ENCODE measurements around the gene HTR1D.

Gene HTR1D

DNA sequence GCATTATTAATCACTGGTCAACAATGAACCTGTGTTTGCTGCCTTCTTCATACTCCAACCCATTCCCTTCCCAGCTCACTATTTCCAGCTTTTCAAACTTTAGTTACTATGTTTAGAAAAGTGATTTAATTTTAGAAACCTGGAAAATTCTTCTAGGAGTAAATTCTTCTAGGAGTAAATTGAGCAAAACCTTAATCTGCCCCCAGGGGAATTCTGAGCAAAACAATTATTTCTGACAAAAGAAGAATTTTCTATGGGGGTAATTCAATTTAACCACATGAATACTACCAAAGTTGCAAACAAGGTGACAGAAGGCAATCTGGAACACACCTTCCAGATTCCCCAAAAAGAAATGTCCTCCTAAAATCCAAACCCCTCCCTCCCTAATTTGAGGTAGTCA, 50.4 kb downstream of the HTR1D start:
- Histone ChIP-seq H3K4me3 (ENCODE audit: low read depth, low read length) (peak overlapping the region; percentile 73), H3K9ac (ENCODE audit: low read depth, low read length) (peak overlapping the region; percentile 9), H3K9me3 (ENCODE audit: control insufficient read depth, insufficient read depth, low read length) (no peaks in the 10 kb centered on the region), H3K36me3 (ENCODE audit: control insufficient read depth, insufficient read depth, low read length) (no peaks in the 10 kb centered on the region), H3K27me3 (ENCODE audit: control insufficient read depth, insufficient read depth, low read length) (no peaks in the 10 kb centered on the region), H3K4me1 (ENCODE audit: control insufficient read depth, insufficient read depth, low read length) (peaks cover 3% of the 10 kb centered on the region)

DNA sequence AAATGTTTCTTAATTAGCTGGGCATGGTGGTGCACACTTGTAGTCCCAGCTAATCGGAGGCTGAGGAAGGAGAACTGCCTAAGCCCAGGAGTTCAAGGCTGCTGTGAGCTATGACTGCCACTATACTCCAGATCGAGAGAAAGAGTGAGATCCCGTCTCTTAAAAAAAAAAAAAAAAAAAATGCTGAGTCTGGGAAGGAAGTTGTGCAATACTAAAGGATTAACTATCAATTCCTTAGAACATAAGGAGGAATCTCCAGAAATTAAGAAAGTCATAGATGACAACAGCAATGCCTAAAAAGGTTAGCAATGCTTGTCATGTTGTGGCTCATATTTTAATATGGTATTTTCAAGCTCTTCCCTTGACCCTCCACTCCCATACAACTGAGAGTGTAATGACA, 53.9 kb downstream of the HTR1D start:
- no peak overlapping the region for H3K4me3 ChIP-seq (ENCODE audit: low read depth, low read length)
- no peak overlapping the region for H3K9ac ChIP-seq (ENCODE audit: low read depth, low read length)
- no peaks in the 10 kb centered on the region for H3K27me3 ChIP-seq (ENCODE audit: control insufficient read depth, insufficient read depth, low read length)
- no peaks in the 10 kb centered on the region for H3K9me3 ChIP-seq (ENCODE audit: control insufficient read depth, insufficient read depth, low read length)
- H3K4me1 ChIP-seq (ENCODE audit: control insufficient read depth, insufficient read depth, low read length) = peaks cover 10% of the 10 kb centered on the region
- no peaks in the 10 kb centered on the region for H3K36me3 ChIP-seq (ENCODE audit: control insufficient read depth, insufficient read depth, low read length)

DNA sequence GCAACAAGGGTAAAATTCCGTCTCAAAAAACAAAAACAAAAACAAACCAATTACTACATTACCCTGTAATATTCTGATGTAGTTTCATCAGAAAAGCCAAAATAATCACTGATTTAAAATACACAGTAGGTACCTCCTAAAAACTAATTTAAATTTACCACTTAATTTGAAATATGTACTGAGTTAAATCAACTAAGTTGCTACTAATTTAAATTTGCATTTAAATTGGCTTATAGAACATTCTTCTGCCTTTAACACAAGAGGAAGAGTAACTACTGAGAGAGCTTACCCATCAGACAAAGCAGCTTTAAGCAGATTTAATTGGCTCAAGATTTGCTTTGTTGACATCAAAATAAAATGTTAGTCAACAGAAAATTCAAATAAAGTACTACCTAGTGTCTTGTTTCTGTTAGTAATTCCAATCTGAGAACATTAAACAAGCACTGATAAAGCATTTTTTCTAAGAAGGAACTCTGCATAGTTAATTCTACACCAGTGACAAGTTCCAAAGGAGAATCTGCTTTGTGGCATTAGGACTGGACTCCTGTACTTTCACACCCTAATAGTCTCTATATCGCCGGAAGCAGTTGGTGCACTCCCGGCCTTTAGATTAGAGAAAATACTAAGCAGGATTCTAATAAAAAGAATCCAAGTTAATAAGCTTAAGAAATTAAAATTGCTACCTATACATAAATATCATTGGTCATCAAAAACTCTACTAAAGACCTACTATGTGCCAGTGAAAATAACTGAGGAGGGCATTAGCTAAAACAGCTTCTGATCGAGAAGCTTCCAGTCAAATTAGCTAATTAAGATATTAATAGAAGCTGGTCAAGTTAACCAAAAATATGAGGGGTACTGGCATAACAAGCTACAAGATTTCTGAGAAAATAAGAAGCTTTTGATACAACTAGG, 57.1 kb downstream of the HTR1D start:
- Histone ChIP-seq H3K4me3 (ENCODE audit: low read depth, low read length) (no peak overlapping the region), H3K4me1 (ENCODE audit: control insufficient read depth, insufficient read depth, low read length) (peaks cover 7% of the 10 kb centered on the region), H3K9ac (ENCODE audit: low read depth, low read length) (no peak overlapping the region), H3K27me3 (ENCODE audit: control insufficient read depth, insufficient read depth, low read length) (no peaks in the 10 kb centered on the region), H3K36me3 (ENCODE audit: control insufficient read depth, insufficient read depth, low read length) (peaks cover 2% of the 10 kb centered on the region), H3K9me3 (ENCODE audit: control insufficient read depth, insufficient read depth, low read length) (no peaks in the 10 kb centered on the region)

DNA sequence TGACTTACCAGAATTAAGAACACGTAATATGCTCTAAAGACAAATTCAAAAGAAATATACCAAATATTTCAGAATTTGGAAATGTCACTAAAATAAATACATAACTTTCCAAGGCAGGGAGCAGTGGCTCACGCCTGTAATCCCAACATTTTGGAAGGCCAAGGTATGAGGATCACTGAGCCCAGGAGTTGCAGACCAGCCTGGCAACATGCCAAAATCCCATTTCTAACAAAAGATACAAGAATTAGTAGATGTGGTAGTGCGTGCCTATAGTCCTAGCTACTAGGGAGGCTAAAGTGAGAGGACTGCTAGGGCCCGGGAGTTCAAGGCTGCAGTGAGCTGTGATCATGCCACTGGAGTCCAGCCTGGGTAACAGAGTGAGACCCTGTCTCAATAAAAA, 60.4 kb downstream of the HTR1D start:
- H3K9ac ChIP-seq (ENCODE audit: low read depth, low read length) = no peak overlapping the region
- H3K4me1 ChIP-seq (ENCODE audit: control insufficient read depth, insufficient read depth, low read length) = peaks cover 7% of the 10 kb centered on the region
- H3K4me3 ChIP-seq (ENCODE audit: low read depth, low read length) = no peak overlapping the region
- no peaks in the 10 kb centered on the region for H3K27me3 ChIP-seq (ENCODE audit: control insufficient read depth, insufficient read depth, low read length)
- no peaks in the 10 kb centered on the region for H3K9me3 ChIP-seq (ENCODE audit: control insufficient read depth, insufficient read depth, low read length)
- peaks cover 2% of the 10 kb centered on the region for H3K36me3 ChIP-seq (ENCODE audit: control insufficient read depth, insufficient read depth, low read length)

DNA sequence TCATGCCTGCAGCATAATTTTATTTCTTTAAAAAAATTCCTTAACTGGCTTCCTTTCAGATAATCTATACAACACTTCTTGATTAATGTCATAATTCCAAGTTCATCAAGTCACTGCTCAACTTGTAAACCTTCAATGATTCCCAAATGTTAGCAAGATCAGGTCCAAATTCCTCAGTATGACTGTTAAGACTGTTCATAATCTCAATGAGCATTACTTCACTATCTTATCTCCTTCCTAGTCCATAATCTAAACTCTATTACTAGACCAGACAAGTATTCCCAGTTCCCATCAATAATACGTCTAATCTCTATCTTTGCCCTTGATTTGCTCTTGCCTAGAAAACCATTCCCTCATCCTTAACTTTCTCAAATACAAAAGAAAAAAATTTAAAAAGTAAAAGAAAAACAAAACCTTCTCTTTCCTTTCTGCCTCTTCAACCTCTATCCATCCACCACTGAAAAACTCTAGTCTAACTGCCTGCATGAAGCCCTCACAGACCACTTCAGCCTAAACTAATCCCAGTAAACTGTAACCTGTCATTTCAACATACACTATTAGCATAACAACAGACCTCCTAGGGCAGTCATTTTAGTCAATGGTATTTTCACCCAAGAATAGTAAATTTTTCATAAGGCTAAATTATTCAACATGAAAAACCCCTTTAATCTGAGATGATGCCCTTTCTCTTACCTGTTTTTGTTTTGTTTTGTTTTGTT, 64.2 kb downstream of the HTR1D start:
- Histone ChIP-seq H3K27me3 (ENCODE audit: control insufficient read depth, insufficient read depth, low read length) (no peaks in the 10 kb centered on the region), H3K9me3 (ENCODE audit: control insufficient read depth, insufficient read depth, low read length) (no peaks in the 10 kb centered on the region), H3K9ac (ENCODE audit: low read depth, low read length) (no peak overlapping the region)

DNA sequence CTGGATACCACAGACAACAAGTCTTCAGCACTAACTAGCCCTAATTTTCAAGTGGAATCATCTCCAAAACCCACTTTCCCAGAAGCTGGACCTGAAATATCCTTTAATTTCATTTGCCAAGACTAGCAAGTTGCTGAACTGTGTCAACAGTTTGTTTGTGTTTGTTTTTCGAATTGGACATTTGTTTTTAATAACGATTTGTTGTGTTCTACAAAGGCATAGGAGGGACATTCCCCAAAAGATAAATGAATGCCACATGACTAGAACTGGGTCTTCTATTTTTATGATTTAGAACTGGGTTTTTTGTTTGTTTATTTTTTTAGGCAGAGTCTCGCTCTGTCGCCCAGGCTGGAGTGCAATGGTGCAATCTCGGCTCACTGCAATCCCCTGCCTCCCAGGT, 66.6 kb downstream of the HTR1D start:
- Histone ChIP-seq H3K9me3 (ENCODE audit: control insufficient read depth, insufficient read depth, low read length) (no peaks in the 10 kb centered on the region), H3K9ac (ENCODE audit: low read depth, low read length) (no peak overlapping the region), H3K36me3 (ENCODE audit: control insufficient read depth, insufficient read depth, low read length) (no peaks in the 10 kb centered on the region), H3K4me1 (ENCODE audit: control insufficient read depth, insufficient read depth, low read length) (peaks cover 2% of the 10 kb centered on the region), H3K4me3 (ENCODE audit: low read depth, low read length) (no peak overlapping the region), H3K27me3 (ENCODE audit: control insufficient read depth, insufficient read depth, low read length) (no peaks in the 10 kb centered on the region)

More for the DNA sequence above, 64.2 kb downstream of the HTR1D start:
- Histone ChIP-seq H3K4me3 (ENCODE audit: low read depth, low read length) (no peak overlapping the region), H3K36me3 (ENCODE audit: control insufficient read depth, insufficient read depth, low read length) (peaks cover 2% of the 10 kb centered on the region), H3K4me1 (ENCODE audit: control insufficient read depth, insufficient read depth, low read length) (peaks cover 2% of the 10 kb centered on the region)

DNA sequence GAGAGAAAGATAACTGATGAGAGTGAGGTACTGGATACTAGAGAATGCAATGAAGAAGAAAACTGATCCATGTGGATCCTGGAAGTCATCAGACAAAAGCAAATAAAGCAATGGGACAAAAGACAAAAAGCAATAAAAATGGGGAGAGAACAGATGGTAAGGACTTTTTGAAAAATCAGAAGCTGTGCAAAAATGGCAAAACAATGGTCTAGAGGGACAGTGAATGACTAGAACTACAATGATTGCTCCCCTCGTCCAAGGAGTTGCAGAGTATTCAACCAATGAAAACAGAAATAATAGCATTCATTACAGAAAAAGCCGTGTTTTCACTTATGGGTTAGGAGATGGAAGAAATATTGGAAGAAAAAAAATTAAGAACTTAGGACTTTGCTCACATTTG, 67.2 kb downstream of the HTR1D start:
- no peak overlapping the region for H3K4me3 ChIP-seq (ENCODE audit: low read depth, low read length)
- no peaks in the 10 kb centered on the region for H3K27me3 ChIP-seq (ENCODE audit: control insufficient read depth, insufficient read depth, low read length)
- H3K9me3 ChIP-seq (ENCODE audit: control insufficient read depth, insufficient read depth, low read length) = no peaks in the 10 kb centered on the region
- H3K9ac ChIP-seq (ENCODE audit: low read depth, low read length) = no peak overlapping the region
- peaks cover 2% of the 10 kb centered on the region for H3K4me1 ChIP-seq (ENCODE audit: control insufficient read depth, insufficient read depth, low read length)
- no peaks in the 10 kb centered on the region for H3K36me3 ChIP-seq (ENCODE audit: control insufficient read depth, insufficient read depth, low read length)

DNA sequence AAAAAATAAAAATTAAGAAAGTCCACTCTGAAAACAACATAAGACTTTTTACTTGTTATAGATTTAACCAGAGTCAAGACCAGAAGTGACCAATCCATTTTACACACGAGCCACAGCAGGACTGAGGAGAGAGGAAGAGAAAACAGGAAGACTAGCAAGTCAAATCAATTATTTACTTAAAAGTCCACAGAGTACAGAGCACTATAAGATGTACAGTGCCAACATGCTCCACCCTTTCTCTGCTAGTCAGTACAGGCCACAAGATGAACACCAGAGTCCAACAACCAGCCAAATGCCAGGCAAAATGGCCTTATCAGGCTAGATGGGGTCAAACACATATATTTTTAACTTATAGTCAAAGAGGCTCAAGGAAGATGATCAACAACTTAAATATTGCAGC, 68.2 kb downstream of the HTR1D start:
- peaks cover 2% of the 10 kb centered on the region for H3K4me1 ChIP-seq (ENCODE audit: control insufficient read depth, insufficient read depth, low read length)
- H3K9me3 ChIP-seq (ENCODE audit: control insufficient read depth, insufficient read depth, low read length) = no peaks in the 10 kb centered on the region
- H3K36me3 ChIP-seq (ENCODE audit: control insufficient read depth, insufficient read depth, low read length) = no peaks in the 10 kb centered on the region
- H3K4me3 ChIP-seq (ENCODE audit: low read depth, low read length) = no peak overlapping the region
- no peaks in the 10 kb centered on the region for H3K27me3 ChIP-seq (ENCODE audit: control insufficient read depth, insufficient read depth, low read length)
- H3K9ac ChIP-seq (ENCODE audit: low read depth, low read length) = no peak overlapping the region

DNA sequence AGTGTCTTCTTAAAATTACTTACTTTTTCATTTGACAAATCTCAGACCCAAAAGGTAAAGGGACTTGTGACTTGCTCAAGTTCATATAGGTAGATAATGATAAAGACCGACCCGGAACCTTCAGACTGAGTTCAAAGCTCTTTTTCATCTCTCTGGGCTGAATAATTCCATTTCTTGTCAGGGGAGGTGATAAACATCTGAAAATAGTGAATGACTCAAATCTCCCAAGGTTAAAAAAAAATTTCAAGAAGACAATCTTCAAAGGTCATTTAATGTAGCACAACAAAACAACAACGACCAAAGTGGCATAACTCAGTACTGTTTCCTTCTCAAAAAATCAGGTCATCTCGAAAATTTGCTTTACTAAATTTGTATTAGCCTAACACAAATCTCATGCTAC, 69.2 kb downstream of the HTR1D start:
- Histone ChIP-seq H3K9ac (ENCODE audit: low read depth, low read length) (no peak overlapping the region), H3K4me1 (ENCODE audit: control insufficient read depth, insufficient read depth, low read length) (peaks cover 2% of the 10 kb centered on the region), H3K9me3 (ENCODE audit: control insufficient read depth, insufficient read depth, low read length) (no peaks in the 10 kb centered on the region), H3K27me3 (ENCODE audit: control insufficient read depth, insufficient read depth, low read length) (no peaks in the 10 kb centered on the region), H3K36me3 (ENCODE audit: control insufficient read depth, insufficient read depth, low read length) (no peaks in the 10 kb centered on the region), H3K4me3 (ENCODE audit: low read depth, low read length) (no peak overlapping the region)

Data from iPS-15b (cell line).